ENCODE results near the gene MST1R.
"Not testable (repeated sequence)": the region's sequence is repeated elsewhere in the genome, so short reads cannot be mapped to it uniquely, and the experiment has no call there.

The MST1R gene

DNA sequence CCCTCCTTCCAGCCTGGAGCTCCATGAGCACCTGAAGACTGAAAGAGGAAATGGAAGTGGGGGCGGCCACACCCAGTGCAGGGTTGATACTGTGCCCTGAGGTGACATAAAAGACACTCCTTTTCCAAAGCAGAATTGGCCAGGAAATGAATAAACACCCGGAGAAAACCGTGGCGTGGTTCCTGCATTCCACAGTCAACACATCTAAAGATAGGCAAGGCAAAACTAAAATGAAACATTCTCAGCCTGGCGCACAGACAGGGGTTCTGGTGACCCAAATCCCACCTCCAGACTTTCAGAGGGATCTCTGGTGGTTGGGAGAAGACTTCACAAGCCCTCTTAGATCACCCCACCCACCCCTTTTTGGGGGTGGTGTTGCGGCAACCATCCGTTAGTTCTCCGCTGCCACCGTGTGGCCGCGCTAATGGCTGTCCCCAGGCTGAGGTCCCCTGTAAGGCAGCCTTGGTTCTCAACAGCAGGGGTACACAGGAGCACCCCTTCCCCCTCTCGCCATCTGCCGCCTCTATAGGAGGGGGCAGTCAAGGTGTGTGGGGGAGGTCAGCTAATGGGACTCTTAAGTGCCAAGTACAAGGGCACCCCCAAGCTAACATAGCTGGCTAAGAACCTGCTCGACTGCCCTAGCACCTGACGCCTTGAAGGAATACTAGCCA, 2.5 kb upstream of the MST1R start:
- H3K27me3 ChIP-seq (ENCODE audit: insufficient read depth, low read length), result no peaks in the 10 kb centered on the region
- H3K79me2 ChIP-seq (ENCODE audit: insufficient read depth, low read length), result no peaks in the 10 kb centered on the region
- H3K9ac ChIP-seq (ENCODE audit: low read length), result no peak overlapping the region; the same call in 1 of the 2 replicates
- peak overlapping the region; percentile 22; the same call in 1 of the 2 replicates for H3K4me2 ChIP-seq (ENCODE audit: low read length)
- no peak overlapping the region for H3K4me3 ChIP-seq (ENCODE audit: low read depth, low read length, poor library complexity, severe bottlenecking)
- H3K4me1 ChIP-seq (ENCODE audit: insufficient read depth, low read length, severe bottlenecking), result peaks cover 40% of the 10 kb centered on the region
- H3K27ac ChIP-seq (ENCODE audit: low read depth, low read length, poor library complexity, severe bottlenecking), result no peak overlapping the region
- peaks cover 16% of the 10 kb centered on the region; the same call in 1 of the 2 replicates for H3K36me3 ChIP-seq (ENCODE audit: insufficient read depth, low read length)
- H3K9me3 ChIP-seq (ENCODE audit: low read length), result no peaks in the 10 kb centered on the region
- no peaks in the 10 kb centered on the region for H3F3A ChIP-seq (ENCODE audit: insufficient read depth, low read length)
- no peaks in the 10 kb centered on the region for H4K20me1 ChIP-seq (ENCODE audit: insufficient read depth, low read length)
- no peaks in the 10 kb centered on the region for H3K9me2 ChIP-seq (ENCODE audit: low read depth, low read length)
- TF ChIP-seq EZH2 (IDR thresholded peaks at IDR 0.05; ENCODE audit: borderline replicate concordance, low read length), result no peak
- TF ChIP-seq, protein P1, sequence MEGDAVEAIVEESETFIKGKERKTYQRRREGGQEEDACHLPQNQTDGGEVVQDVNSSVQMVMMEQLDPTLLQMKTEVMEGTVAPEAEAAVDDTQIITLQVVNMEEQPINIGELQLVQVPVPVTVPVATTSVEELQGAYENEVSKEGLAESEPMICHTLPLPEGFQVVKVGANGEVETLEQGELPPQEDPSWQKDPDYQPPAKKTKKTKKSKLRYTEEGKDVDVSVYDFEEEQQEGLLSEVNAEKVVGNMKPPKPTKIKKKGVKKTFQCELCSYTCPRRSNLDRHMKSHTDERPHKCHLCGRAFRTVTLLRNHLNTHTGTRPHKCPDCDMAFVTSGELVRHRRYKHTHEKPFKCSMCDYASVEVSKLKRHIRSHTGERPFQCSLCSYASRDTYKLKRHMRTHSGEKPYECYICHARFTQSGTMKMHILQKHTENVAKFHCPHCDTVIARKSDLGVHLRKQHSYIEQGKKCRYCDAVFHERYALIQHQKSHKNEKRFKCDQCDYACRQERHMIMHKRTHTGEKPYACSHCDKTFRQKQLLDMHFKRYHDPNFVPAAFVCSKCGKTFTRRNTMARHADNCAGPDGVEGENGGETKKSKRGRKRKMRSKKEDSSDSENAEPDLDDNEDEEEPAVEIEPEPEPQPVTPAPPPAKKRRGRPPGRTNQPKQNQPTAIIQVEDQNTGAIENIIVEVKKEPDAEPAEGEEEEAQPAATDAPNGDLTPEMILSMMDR (IDR thresholded peaks at IDR 0.05; ENCODE audit: low read length), result peak; percentile 81
- H2AFZ ChIP-seq (ENCODE audit: low read length), result no peak overlapping the region

DNA sequence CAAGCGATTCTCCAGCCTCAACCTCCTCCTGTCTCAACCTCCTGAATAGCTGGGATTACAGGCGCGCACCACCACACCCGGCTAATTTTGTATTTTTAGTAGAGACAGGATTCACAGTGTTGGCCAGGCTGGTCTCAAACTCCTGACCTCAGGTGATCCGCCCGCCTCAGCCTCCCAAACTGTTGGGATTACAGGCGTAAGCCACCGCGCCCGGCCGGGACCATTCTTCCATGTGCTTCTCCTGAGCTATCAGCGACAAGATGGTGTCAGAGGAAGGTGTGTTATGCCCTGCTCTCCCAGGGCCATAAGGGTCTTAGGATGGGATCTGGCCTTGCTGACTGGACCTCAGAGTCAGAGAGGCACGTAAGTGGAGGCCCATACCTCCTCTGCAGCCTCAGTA, 775 bp upstream of the MST1R start:
- H3K27ac ChIP-seq (ENCODE audit: low read depth, low read length, poor library complexity, severe bottlenecking); H3F3A ChIP-seq (ENCODE audit: insufficient read depth, low read length); H3K79me2 ChIP-seq (ENCODE audit: insufficient read depth, low read length); H3K9me3 ChIP-seq (ENCODE audit: low read length); H2AFZ ChIP-seq (ENCODE audit: low read length); H3K27me3 ChIP-seq (ENCODE audit: insufficient read depth, low read length); H3K9me2 ChIP-seq (ENCODE audit: low read depth, low read length); H4K20me1 ChIP-seq (ENCODE audit: insufficient read depth, low read length); H3K36me3 ChIP-seq (ENCODE audit: insufficient read depth, low read length): not testable (repeated sequence)
- peak overlapping the region; percentile 82 for H3K4me2 ChIP-seq (ENCODE audit: low read length)
- peak overlapping the region; percentile 63 for H3K4me3 ChIP-seq (ENCODE audit: low read depth, low read length, poor library complexity, severe bottlenecking)
- H3K9ac ChIP-seq (ENCODE audit: low read length), result peak overlapping the region; percentile 69; the same call in 1 of the 2 replicates
- H3K4me1 ChIP-seq (ENCODE audit: insufficient read depth, low read length, severe bottlenecking), result peaks cover 40% of the 10 kb centered on the region

DNA sequence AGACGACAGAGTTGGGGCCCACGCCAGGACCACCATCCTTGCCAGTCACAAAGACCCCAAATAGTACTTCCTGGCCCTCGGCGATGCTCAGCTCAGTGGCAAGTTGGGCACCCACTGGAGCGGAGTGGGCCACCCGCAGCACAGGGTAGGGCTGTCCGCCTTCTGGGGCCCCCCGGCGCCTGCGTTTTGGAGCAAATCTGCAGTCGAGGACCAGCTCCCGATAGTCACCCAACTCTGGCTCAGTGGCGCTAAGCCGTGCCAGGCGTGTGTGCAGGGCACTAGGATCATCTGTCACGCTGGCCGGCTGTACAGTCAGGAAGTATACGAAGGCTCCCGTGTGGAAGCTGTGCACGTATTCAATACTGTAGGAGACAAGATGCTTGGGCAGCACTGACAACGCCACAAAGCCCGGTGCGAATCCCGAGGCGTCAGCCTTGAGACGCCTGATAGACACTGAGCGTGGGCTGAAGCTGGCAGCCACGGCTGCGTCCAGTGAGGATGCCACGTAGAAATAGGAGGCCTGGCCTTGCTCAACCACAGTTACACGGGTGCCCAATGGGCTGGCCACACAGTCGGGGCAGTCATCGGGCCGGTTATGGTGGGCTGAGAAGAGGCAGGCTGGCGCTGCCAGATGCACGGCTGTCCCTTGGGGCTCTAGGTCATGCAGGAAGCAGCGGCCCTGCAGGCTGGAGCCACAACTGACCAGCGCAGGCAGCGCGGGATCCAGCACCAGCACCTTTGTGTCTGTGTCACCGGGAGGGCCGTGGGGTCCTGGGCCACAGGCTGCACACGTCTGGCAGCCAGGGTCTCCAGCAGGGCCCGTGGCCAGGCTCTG, 945 bp downstream of the MST1R start:
- no peaks in the 10 kb centered on the region for H3F3A ChIP-seq (ENCODE audit: insufficient read depth, low read length)
- H3K9me3 ChIP-seq (ENCODE audit: low read length), result no peaks in the 10 kb centered on the region
- H3K27me3 ChIP-seq (ENCODE audit: insufficient read depth, low read length), result no peaks in the 10 kb centered on the region
- H3K4me1 ChIP-seq (ENCODE audit: insufficient read depth, low read length, severe bottlenecking), result peaks cover 40% of the 10 kb centered on the region
- no peak overlapping the region for H2AFZ ChIP-seq (ENCODE audit: low read length)
- peak overlapping the region; percentile 63 for H3K4me3 ChIP-seq (ENCODE audit: low read depth, low read length, poor library complexity, severe bottlenecking)
- H3K9me2 ChIP-seq (ENCODE audit: low read depth, low read length), result no peaks in the 10 kb centered on the region
- peak overlapping the region; percentile 69; the same call in 1 of the 2 replicates for H3K9ac ChIP-seq (ENCODE audit: low read length)
- TF ChIP-seq, protein P1 (IDR thresholded peaks at IDR 0.05; ENCODE audit: low read length), result no peak
- no peak for TF ChIP-seq EZH2 (IDR thresholded peaks at IDR 0.05; ENCODE audit: borderline replicate concordance, low read length)
- no peak overlapping the region for H3K27ac ChIP-seq (ENCODE audit: low read depth, low read length, poor library complexity, severe bottlenecking)
- H3K4me2 ChIP-seq (ENCODE audit: low read length), result peak overlapping the region; percentile 82; the same call in 1 of the 2 replicates
- H4K20me1 ChIP-seq (ENCODE audit: insufficient read depth, low read length), result no peaks in the 10 kb centered on the region
- H3K36me3 ChIP-seq (ENCODE audit: insufficient read depth, low read length), result no peaks in the 10 kb centered on the region
- H3K79me2 ChIP-seq (ENCODE audit: insufficient read depth, low read length), result no peaks in the 10 kb centered on the region
